ENCODE results near the gene SHANK2.

DNA sequence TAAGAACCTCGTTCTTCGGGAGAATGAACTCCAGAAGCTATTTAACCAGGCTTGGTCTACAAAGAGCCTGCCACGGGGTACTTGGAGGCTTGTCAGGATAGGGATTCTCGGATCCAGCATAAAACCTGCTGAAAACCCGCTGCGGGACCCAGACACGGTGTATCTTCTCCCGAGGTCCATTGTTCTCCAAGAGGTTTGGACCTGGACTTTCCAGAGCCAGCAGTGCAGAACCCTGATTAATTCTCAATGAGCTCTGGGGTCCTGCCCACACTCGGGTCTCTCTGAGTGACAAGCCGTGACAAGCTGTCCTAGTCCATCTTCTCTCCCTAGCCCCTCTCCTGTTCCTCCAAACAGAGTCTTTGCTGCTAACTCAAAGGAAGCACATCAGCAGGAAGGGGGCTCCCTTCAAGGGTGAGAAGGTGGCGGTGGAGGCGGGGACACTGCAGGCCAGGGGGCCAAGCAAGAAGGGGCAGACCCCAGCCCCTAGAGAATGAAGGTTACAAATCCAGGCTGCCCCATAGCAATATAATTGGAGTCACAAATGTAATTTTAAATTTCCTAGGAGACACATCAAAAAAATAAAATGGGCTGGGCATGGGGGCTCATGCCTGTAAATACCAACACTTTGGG lies 12.2 kb downstream of the SHANK2 start:
- TF ChIP-seq, protein P1, sequence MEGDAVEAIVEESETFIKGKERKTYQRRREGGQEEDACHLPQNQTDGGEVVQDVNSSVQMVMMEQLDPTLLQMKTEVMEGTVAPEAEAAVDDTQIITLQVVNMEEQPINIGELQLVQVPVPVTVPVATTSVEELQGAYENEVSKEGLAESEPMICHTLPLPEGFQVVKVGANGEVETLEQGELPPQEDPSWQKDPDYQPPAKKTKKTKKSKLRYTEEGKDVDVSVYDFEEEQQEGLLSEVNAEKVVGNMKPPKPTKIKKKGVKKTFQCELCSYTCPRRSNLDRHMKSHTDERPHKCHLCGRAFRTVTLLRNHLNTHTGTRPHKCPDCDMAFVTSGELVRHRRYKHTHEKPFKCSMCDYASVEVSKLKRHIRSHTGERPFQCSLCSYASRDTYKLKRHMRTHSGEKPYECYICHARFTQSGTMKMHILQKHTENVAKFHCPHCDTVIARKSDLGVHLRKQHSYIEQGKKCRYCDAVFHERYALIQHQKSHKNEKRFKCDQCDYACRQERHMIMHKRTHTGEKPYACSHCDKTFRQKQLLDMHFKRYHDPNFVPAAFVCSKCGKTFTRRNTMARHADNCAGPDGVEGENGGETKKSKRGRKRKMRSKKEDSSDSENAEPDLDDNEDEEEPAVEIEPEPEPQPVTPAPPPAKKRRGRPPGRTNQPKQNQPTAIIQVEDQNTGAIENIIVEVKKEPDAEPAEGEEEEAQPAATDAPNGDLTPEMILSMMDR (IDR thresholded peaks at IDR 0.05): no peak
- no peak for TF ChIP-seq POLR2AphosphoS5 (IDR thresholded peaks at IDR 0.05)
- TF ChIP-seq EP300 (IDR thresholded peaks at IDR 0.05): no peak
- no peak for TF ChIP-seq POLR2A (IDR thresholded peaks at IDR 0.05)

All from sigmoid colon (tissue), 4 donors.